HepG2 (cell line): ENCODE data around the gene SLC17A8. TPM values are rescaled to one million over a fixed set of nuclear protein-coding genes. Genes with fewer than 3 reads are reported as not detected.
A peak's percentile ranks its signal among the peaks of the same experiment; 100 is the strongest.

Source experiments
- AKNA ChIP-seq: sonication (generic); formaldehyde crosslinking; IDR thresholded peaks from 2 replicates; pipeline ENCODE4 v1.4.0; 2020; ENCODE audit warnings: missing genetic modification reagents, borderline replicate concordance
- EEA1 ChIP-seq: sonication (generic); formaldehyde crosslinking; IDR thresholded peaks from 2 replicates; pipeline ENCODE4 v1.5.1; 2020; ENCODE audit warnings: mild to moderate bottlenecking, missing genetic modification reagents, borderline replicate concordance
- GLI4 ChIP-seq: sonication (generic); formaldehyde crosslinking; IDR thresholded peaks from 2 replicates; pipeline ENCODE4 v1.5.1; 2020; ENCODE audit warnings: missing genetic modification reagents, mild to moderate bottlenecking, moderate library complexity, borderline replicate concordance
- HINFP ChIP-seq: sonication (generic); formaldehyde crosslinking; IDR thresholded peaks from 2 replicates; pipeline ENCODE4 v1.4.0; 2020; ENCODE audit warnings: low read depth, mild to moderate bottlenecking, missing genetic modification reagents
- HMGXB3 ChIP-seq: sonication (generic); formaldehyde crosslinking; IDR thresholded peaks from 2 replicates; pipeline ENCODE4 v1.4.0; 2020; ENCODE audit warnings: missing genetic modification reagents, borderline replicate concordance
- MED13 ChIP-seq: sonication (generic); formaldehyde crosslinking; IDR thresholded peaks from 2 replicates; pipeline ENCODE4 v1.5.0; 2020; ENCODE audit warnings: missing genetic modification reagents
- SIX4 ChIP-seq: sonication (generic); formaldehyde crosslinking; IDR thresholded peaks from 2 replicates; pipeline ENCODE4 v1.4.0; 2020; ENCODE audit warnings: missing genetic modification reagents
- TBP ChIP-seq: sonication (generic); formaldehyde crosslinking; IDR thresholded peaks from 2 replicates; pipeline ENCODE4 v1.5.0; 2020; ENCODE audit warnings: missing genetic modification reagents
- ZBTB42 ChIP-seq: sonication (generic); formaldehyde crosslinking; IDR thresholded peaks from 2 replicates; pipeline ENCODE4 v1.5.0; 2020; ENCODE audit warnings: mild to moderate bottlenecking, missing genetic modification reagents
- ZKSCAN5 ChIP-seq: sonication (generic); formaldehyde crosslinking; IDR thresholded peaks from 2 replicates; pipeline ENCODE4 v1.5.1; 2020; ENCODE audit warnings: mild to moderate bottlenecking, missing genetic modification reagents
- ZMYM2 ChIP-seq: sonication (generic); formaldehyde crosslinking; IDR thresholded peaks from 2 replicates; pipeline ENCODE4 v1.8.0; 2022; ENCODE audit warnings: mild to moderate bottlenecking, missing genetic modification reagents
- ZNF280B ChIP-seq: sonication (generic); formaldehyde crosslinking; IDR thresholded peaks from 2 replicates; pipeline ENCODE4 v1.5.0; 2020; ENCODE audit warnings: missing genetic modification reagents, mild to moderate bottlenecking, borderline replicate concordance
- ZNF530 ChIP-seq: sonication (generic); formaldehyde crosslinking; IDR thresholded peaks from 2 replicates; pipeline ENCODE4 v1.5.0; 2020; ENCODE audit warnings: low read depth, mild to moderate bottlenecking, missing genetic modification reagents
- ZNF572 ChIP-seq: sonication (generic); formaldehyde crosslinking; IDR thresholded peaks from 2 replicates; pipeline ENCODE4 v1.5.1; 2020; ENCODE audit warnings: mild to moderate bottlenecking, missing genetic modification reagents
- ZNF672 ChIP-seq: sonication (generic); formaldehyde crosslinking; IDR thresholded peaks from 2 replicates; pipeline ENCODE4 v1.8.1; 2022; ENCODE audit warnings: missing genetic modification reagents
- ZNF883 ChIP-seq: sonication (generic); formaldehyde crosslinking; IDR thresholded peaks from 2 replicates; pipeline ENCODE4 v1.5.1; 2020; ENCODE audit warnings: mild to moderate bottlenecking, missing genetic modification reagents; ENCODE audit errors: not compliant biosample characterization
- polyA plus RNA-seq, 8 experiments: library from polyadenylated mRNA; depleted of rRNA in 3 of 8; stranded (reverse) in 7 of 8; unstranded in 1 of 8; fragments of >200 nt; fragmentation: Illumina TruSeq in 4 of 8; extraction: Trizol in 4 of 8; gene quantifications; 2 replicates each; pipeline versions ENCODE4 v1.2.1 to v1.2.3, GENCODE V29; 2011 to 2016; ENCODE audit warnings: low read depth in 4 of 8, missing spikeins in 1 of 8, mixed read lengths in 1 of 8; ENCODE audit not compliant: insufficient read depth in 1 of 8
- total RNA-seq, 5 experiments: library from RNA; depleted of rRNA; stranded (reverse); fragments of >200 nt; fragmentation: Illumina TruSeq; extraction: Trizol; gene quantifications; 2 replicates each; pipeline ENCODE4 v1.2.3, GENCODE V29; 2016; ENCODE audit warnings: low read depth in 1 of 5

Gene SLC17A8
- total and polyA plus RNA-seq, 2 of the 13 experiments (the other 11 are each of a cell fraction or from before 2014, with no cell fraction given) = 0.07 to 0.15 TPM

- TF ChIP-seq ZKSCAN5 (CRISPR knock-in tag) (no peak), ZBTB42 (0 out of 2 replicates have a peak, but pooled peaks have one; percentile 54), EEA1 (no peak), HMGXB3 (CRISPR knock-in tag) (peak; percentile 92), ZNF530 (CRISPR knock-in tag) (no peak), HINFP (CRISPR knock-in tag) (no peak), TBP (CRISPR knock-in tag) (no peak), ZMYM2 (CRISPR knock-in tag) (peak; percentile 75; the same call in 1 of the 2 replicates), ZNF883 (CRISPR knock-in tag) (no peak), ZNF672 (CRISPR knock-in tag) (no peak), SIX4 (CRISPR knock-in tag) (peak; percentile 76), ZNF572 (CRISPR knock-in tag) (no peak), ZNF280B (CRISPR knock-in tag) (no peak), GLI4 (CRISPR knock-in tag) (no peak), AKNA (CRISPR knock-in tag) (no peak; the same call in 1 of the 2 replicates), MED13 (CRISPR knock-in tag) (peak; percentile 97)
Measured at GRCh38 chr12:100437038-100437841, 80.4 kb downstream of the SLC17A8 start (continued).
